HL-60 (cell line): ENCODE data around the gene MYOF.

Experiments
- GABPA ChIP-seq: IDR thresholded peaks from 2 replicates; pipeline ENCODE4 v1.6.1; 2012; ENCODE audit warnings: low read depth
- TF ChIP-seq, protein P1 (sequence below): IDR thresholded peaks from 2 replicates; pipeline ENCODE4 v1.6.1; 2012; ENCODE audit warnings: low read depth; ENCODE audit not compliant: insufficient replicate concordance

DNA sequence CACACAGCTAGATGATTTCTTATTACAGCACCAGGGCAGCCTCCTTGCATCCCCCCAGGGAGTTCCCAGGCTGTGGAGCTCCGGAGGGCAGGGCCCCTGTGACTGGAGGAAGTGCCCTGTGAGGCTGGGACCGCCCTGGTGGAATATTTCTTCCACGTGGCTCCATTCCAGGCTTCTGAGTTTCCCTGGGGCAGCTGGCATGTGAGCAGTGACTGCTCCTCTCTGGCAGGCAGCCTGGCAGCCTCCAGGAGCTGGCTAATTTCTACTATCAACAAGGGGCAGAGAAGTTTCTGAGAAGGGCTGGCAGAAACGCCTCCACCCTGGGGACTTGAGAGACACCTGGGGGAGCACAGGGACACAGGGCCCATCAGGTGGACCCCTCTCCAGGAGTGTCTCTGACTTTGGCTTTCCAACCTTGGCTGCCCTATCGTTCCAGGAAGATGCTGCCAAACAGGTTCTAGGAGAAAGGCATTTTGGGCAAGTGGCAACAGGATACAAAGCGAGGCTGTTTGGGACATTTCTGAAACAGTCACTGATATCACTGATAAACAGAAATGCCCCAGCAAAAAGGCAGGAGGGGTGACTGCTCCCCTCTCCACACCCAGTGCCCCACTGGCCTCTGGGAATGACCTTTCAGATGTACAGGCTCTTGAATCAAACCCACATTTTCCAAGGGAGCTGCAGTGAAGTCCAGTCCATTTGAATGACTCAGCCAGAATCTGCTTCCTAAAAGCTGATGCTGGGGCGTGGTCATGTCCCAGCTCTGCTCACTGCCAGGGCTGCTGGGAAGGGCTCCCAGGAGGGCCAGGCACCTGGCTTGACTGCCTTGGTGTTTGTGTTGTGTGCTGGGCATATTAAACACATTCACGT lies 16.1 kb downstream of the MYOF start:
- TF ChIP-seq, protein P1, sequence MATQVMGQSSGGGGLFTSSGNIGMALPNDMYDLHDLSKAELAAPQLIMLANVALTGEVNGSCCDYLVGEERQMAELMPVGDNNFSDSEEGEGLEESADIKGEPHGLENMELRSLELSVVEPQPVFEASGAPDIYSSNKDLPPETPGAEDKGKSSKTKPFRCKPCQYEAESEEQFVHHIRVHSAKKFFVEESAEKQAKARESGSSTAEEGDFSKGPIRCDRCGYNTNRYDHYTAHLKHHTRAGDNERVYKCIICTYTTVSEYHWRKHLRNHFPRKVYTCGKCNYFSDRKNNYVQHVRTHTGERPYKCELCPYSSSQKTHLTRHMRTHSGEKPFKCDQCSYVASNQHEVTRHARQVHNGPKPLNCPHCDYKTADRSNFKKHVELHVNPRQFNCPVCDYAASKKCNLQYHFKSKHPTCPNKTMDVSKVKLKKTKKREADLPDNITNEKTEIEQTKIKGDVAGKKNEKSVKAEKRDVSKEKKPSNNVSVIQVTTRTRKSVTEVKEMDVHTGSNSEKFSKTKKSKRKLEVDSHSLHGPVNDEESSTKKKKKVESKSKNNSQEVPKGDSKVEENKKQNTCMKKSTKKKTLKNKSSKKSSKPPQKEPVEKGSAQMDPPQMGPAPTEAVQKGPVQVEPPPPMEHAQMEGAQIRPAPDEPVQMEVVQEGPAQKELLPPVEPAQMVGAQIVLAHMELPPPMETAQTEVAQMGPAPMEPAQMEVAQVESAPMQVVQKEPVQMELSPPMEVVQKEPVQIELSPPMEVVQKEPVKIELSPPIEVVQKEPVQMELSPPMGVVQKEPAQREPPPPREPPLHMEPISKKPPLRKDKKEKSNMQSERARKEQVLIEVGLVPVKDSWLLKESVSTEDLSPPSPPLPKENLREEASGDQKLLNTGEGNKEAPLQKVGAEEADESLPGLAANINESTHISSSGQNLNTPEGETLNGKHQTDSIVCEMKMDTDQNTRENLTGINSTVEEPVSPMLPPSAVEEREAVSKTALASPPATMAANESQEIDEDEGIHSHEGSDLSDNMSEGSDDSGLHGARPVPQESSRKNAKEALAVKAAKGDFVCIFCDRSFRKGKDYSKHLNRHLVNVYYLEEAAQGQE, result no peak
- TF ChIP-seq GABPA, result no peak
